HG03060 (cell line): ENCODE results near the gene MPV17L2.

ENCODE experiments used
- ATAC-seq: cut with Tn5 transposase; IDR thresholded peaks from one replicate; pipeline ENCODE4 v1.9.1; 2021; ENCODE audit warnings: low read depth, moderate number of reproducible peaks; ENCODE audit not compliant: unreplicated experiment

MPV17L2 gene

DNA sequence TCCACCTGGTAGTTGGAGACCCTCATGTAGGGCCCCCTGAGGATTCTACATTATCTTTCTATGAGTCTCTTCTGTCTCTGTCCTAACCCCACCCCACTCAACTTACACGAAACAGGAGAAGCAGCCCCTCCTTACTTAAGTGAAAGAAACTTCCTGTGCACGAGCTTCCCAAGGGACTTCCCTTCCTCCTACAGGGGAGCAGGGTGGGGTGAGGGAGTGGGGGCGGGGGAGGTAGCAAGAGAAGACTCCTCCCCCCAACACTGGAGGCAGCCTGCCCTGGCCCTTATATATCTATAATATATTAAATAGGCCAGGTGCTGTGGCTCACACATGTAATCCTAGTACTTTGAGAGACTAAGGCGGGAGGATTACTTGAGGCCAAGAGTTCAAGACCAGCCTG is 38.8 kb downstream of the MPV17L2 start:
- ATAC-seq, result no peak

DNA sequence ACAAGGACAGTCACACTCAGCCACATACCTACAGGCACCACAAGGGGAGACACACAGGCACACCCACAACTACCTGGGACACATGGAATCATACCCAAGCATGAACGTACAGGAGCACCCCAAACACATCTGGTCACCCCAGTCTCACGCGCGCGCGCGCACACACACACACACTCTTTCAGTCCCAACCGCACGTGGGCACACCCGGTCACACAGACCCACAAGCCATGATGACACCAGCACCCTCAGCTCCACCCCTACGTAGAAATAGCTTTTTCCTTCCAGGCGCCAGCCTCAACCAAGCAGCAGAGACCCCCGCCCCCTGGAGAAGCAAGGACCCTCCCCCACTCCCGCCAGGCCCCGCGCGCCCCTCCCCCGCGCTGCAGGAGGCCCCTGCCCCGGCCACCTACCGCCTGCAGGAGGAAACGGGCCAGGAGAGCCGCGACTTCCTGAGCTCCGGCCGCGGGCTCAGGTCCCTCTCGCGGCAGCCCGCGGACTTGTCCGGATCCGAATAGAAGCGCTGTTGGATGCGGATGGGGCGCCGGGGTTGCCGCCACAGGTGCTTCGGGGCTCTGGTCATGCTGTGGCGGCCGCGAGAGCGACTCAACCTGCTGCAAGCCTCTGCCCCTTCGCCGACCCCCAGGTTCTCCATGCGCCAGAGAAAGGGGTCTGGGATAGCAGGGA is 39.7 kb downstream of the MPV17L2 start:
- no peak for ATAC-seq

GRCh38 chr19:18233224-18233825 is 40.3 kb downstream of the MPV17L2 start:
- ATAC-seq, result no peak

DNA sequence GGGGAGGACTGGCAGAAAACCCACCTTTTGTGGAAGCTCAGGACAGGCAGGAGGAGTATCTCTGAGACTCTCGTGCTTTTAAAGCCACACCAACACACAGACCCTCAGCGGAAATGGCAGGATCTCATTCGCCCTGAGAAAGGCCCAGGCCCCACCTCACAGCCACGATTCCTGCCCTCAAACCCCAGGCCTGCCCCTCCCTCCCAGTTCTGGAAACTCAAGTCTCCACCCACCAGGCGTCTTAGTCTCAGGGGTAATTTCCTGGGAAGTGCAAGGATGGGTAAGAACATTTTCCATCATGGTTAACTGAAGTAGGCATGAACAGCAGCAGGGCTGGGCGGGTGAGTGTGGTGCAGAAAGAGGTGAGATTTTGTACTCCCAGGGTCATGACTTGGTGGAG is 41.2 kb downstream of the MPV17L2 start:
- no peak for ATAC-seq

DNA sequence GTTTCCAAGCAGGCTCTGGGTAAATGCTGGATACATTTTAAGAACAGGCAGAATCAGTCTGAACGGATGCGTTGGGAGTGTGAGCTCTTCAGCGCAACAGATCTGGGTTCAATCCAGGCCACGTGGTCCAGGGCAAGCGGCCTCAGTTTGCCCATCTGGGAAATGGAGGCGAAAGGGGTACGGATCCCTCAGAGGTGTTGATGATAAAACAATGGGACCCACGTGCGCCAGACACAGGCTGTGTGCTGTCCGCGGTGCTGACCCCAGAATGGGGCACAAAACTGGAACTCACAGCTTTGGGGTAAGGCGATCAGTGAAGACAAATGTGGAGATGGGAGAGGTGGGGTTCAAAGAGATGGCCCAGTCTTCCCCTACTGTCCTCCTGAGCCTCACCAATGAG is 46.3 kb downstream of the MPV17L2 start:
- no peak for ATAC-seq

GRCh38 chr19:18245297-18245696 is 52.3 kb downstream of the MPV17L2 start:
- no peak for ATAC-seq
